OCI-LY7 (cell line): Measurements from ENCODE around the gene CFHR1. TPM values are rescaled to one million over a fixed set of nuclear protein-coding genes. Genes with fewer than 3 reads are reported as not detected.

Source experiments
- BruUV-seq: library from RNA; stranded (reverse); fragments of 400-500 nt; replicated peaks from 2 replicates; lab custom pipeline; 2021; lab: Mats Ljungman, UMichigan
- CTCF ChIA-PET: fragments of 300-600 bp; sonication (Branson Sonifier 250); formaldehyde crosslinking; loops from one replicate; lab custom pipeline; 2022; ENCODE audit warnings: antibody characterized with exemption; ENCODE audit not compliant: unreplicated experiment; lab: Charles Lee
- POLR2A ChIA-PET: fragments of 300-600 bp; sonication (Branson Sonifier 250); formaldehyde crosslinking; loops from one replicate; lab custom pipeline; 2022; ENCODE audit warnings: antibody characterized with exemption; lab: Charles Lee
- DNase-seq: peaks from one replicate; pipeline ENCODE4 v3.0.0-alpha.2; 2015; ENCODE audit warnings: low spot score
- H2AFZ ChIP-seq: fragments of 200-600 bp; sonication (generic), shearing (Covaris generic); 2 replicates; pipeline ENCODE4 v1.6.1; 2014; ENCODE audit warnings: mild to moderate bottlenecking, antibody characterized with exemption, low read length, moderate library complexity
- H3K27ac ChIP-seq: fragments of 200-600 bp; sonication (generic); 2 replicates; pipeline ENCODE4 v1.5.1; 2014; ENCODE audit warnings: mixed run types, low read depth, mild to moderate bottlenecking, moderate library complexity, low read length, inconsistent platforms; ENCODE audit not compliant: poor library complexity, severe bottlenecking
- H3K36me3 ChIP-seq: fragments of 200-600 bp; sonication (generic); 2 replicates; pipeline ENCODE4 v1.6.1; 2014; ENCODE audit warnings: mild to moderate bottlenecking, antibody characterized with exemption, low read length, moderate library complexity, mixed read lengths; ENCODE audit not compliant: insufficient read depth
- H3K4me1 ChIP-seq: fragments of 200-600 bp; sonication (generic); 2 replicates; pipeline ENCODE4 v1.5.1; 2014; ENCODE audit warnings: mild to moderate bottlenecking, low read length; ENCODE audit not compliant: insufficient read depth, poor library complexity, severe bottlenecking
- H3K4me2 ChIP-seq: fragments of 200-600 bp; sonication (generic); 2 replicates; pipeline ENCODE4 v1.6.1; 2014; ENCODE audit warnings: mild to moderate bottlenecking, low read length
- H3K4me3 ChIP-seq: fragments of 200-600 bp; sonication (generic); 2 replicates; pipeline ENCODE4 v1.5.1; 2014; ENCODE audit warnings: mild to moderate bottlenecking, low read depth, low read length; ENCODE audit not compliant: poor library complexity, severe bottlenecking
- H3K79me2 ChIP-seq: fragments of 200-600 bp; sonication (generic); 2 replicates; pipeline ENCODE4 v1.6.1; 2016; ENCODE audit warnings: low read depth, mild to moderate bottlenecking, low read length, moderate library complexity, mixed read lengths; ENCODE audit not compliant: insufficient read depth
- H3K9me2 ChIP-seq: fragments of 200-600 bp; sonication (generic); 2 replicates; pipeline ENCODE4 v1.6.1; 2016; ENCODE audit warnings: mild to moderate bottlenecking, low read length, mixed read lengths; ENCODE audit not compliant: insufficient read depth
- H3K9me3 ChIP-seq: fragments of 200-600 bp; sonication (generic); 2 replicates; pipeline ENCODE4 v1.6.1; 2014; ENCODE audit warnings: mild to moderate bottlenecking, mixed run types, low read length, mixed read lengths
- H4K20me1 ChIP-seq: fragments of 200-600 bp; sonication (generic); 2 replicates; pipeline ENCODE4 v1.6.1; 2014; ENCODE audit warnings: mild to moderate bottlenecking, antibody characterized with exemption, low read length, moderate library complexity, mixed read lengths; ENCODE audit not compliant: insufficient read depth
- EZH2phosphoT487 ChIP-seq: fragments of 200-600 bp; sonication (generic); IDR thresholded peaks from 2 replicates; pipeline ENCODE4 v1.6.1; 2018; ENCODE audit warnings: low read depth, borderline replicate concordance, mild to moderate bottlenecking, mixed run types, antibody characterized with exemption, low read length, moderate library complexity, mixed read lengths
- intact Hi-C: fragments of 100-400 bp; cut with micrococcal nuclease; formaldehyde crosslinking; loops from one replicate; pipeline ENCODE4 v1.10.0; 2022; ENCODE audit not compliant: unreplicated experiment
- total RNA-seq, 2 experiments: library from RNA; depleted of rRNA in 1 of 2; stranded (reverse); fragments of >200 nt in 1 of 2; shearing (Covaris generic) in 1 of 2; gene quantifications; 2 replicates each; pipeline ENCODE4 v1.2.3, GENCODE V29; 2014 to 2022
- TF ChIP-seq, protein P1 (sequence below): fragments of 200-600 bp; sonication (generic); conservative IDR thresholded peaks from 2 replicates; pipeline ENCODE4 v1.5.1; 2014; ENCODE audit warnings: mild to moderate bottlenecking, antibody characterized with exemption, low read length, moderate library complexity, mixed read lengths

Gene CFHR1
- total RNA-seq, 2 experiments from 2014 or later = not detected

DNA sequence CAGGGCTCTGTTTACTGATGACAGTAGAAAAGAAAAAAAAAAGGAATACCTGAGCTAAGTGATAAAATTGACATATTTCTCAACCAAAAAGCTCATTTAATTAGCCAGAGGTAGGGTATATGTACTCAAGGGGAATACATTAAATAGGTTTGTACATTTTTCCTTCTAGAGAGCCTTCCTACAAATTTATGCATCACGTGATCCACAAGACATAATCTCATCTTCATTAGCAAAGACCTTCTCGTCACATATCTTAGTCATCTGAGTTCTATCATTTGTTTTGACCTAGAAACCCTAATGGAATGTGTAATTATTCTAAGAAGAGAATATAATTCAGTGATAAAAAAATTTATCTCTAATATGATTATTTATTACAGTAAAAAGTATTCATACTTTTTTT, 37.7 kb downstream of the CFHR1 start:
- H3K9me2 ChIP-seq = no peaks in the 10 kb centered on the region
- intact Hi-C loops = no loop called here
- no TSS peak for BruUV-seq
- H3K27ac ChIP-seq = no peak overlapping the region
- H3K4me2 ChIP-seq = no peak overlapping the region
- POLR2A ChIA-PET = no interaction called here
- TF ChIP-seq EZH2phosphoT487 = no peak
- TF ChIP-seq, protein P1, sequence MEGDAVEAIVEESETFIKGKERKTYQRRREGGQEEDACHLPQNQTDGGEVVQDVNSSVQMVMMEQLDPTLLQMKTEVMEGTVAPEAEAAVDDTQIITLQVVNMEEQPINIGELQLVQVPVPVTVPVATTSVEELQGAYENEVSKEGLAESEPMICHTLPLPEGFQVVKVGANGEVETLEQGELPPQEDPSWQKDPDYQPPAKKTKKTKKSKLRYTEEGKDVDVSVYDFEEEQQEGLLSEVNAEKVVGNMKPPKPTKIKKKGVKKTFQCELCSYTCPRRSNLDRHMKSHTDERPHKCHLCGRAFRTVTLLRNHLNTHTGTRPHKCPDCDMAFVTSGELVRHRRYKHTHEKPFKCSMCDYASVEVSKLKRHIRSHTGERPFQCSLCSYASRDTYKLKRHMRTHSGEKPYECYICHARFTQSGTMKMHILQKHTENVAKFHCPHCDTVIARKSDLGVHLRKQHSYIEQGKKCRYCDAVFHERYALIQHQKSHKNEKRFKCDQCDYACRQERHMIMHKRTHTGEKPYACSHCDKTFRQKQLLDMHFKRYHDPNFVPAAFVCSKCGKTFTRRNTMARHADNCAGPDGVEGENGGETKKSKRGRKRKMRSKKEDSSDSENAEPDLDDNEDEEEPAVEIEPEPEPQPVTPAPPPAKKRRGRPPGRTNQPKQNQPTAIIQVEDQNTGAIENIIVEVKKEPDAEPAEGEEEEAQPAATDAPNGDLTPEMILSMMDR = no peak
- H3K36me3 ChIP-seq = no peaks in the 10 kb centered on the region
- no peak overlapping the region for H3K4me3 ChIP-seq
- CTCF ChIA-PET = no interaction called here
- H3K79me2 ChIP-seq = no peaks in the 10 kb centered on the region
- no peak for DNase-seq
- no peaks in the 10 kb centered on the region for H3K4me1 ChIP-seq
- no peak overlapping the region for H2AFZ ChIP-seq
- no peaks in the 10 kb centered on the region for H3K9me3 ChIP-seq
- H4K20me1 ChIP-seq = no peaks in the 10 kb centered on the region

DNA sequence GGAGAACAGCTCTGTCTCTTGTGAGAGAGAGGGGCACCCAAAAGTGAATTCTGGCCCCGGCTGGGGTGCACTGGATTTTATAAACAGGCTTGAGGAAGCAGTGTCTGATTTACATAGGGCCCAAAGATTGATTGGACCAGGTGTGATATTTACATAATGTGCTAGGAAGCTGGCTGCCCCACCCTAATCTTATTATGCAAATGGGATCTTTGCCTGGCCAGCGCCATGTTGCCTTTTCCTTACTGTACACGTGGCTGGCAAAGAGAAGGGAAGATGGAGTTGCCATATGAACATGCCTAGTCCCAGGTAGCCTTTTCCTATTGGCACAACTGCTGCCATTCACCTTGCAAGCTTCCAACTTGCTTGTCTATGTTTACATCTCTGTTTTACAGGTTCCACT, 39.3 kb downstream of the CFHR1 start:
- Histone ChIP-seq H4K20me1 (no peaks in the 10 kb centered on the region), H3K4me2 (no peak overlapping the region), H3K27ac (no peak overlapping the region), H2AFZ (no peak overlapping the region), H3K79me2 (no peaks in the 10 kb centered on the region), H3K9me2 (no peaks in the 10 kb centered on the region), H3K4me1 (no peaks in the 10 kb centered on the region), H3K9me3 (no peaks in the 10 kb centered on the region), H3K36me3 (no peaks in the 10 kb centered on the region), H3K4me3 (no peak overlapping the region)
- TF ChIP-seq, protein P1 = no peak
- TF ChIP-seq EZH2phosphoT487 = no peak
- DNase-seq = no peak
- no TSS peak for BruUV-seq
- intact Hi-C loops = no loop called here
- POLR2A ChIA-PET = no interaction called here
- CTCF ChIA-PET = no interaction called here

DNA sequence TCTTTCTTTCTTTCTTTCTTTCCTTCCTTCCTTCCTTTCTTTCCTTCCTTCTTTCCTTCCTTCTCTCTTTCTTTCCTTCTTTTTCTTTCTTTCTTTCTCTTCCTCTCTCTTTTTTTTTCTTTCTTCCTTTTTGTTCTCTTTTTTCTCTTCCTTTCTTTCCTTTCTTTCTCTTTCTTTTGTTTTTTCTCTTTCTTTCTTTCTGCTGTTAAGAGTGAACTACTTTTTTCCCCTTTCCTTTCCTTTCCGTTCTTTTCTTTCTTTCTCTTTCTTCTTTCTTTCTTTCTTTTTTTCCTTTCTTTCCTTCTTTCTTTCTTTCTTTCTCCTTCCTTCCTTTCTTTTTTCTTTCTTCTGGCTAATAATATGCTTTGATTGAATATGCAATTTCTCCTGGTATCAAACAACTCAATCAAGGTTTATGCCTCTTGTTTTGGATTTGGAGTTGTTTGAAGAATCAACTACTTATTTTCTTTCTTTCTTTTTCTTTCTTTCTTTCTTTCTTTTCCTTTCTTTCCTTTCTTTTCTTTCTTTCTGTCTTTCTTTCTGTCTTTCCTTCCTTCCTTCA, 40.9 kb downstream of the CFHR1 start:
- Histone ChIP-seq H3K4me1 (no peaks in the 10 kb centered on the region), H2AFZ (no peak overlapping the region)
- CTCF ChIA-PET = no interaction called here

More for the DNA sequence above, 40.9 kb downstream of the CFHR1 start:
- no peak for TF ChIP-seq EZH2phosphoT487
- TF ChIP-seq, protein P1 = no peak
- H4K20me1 ChIP-seq = no peaks in the 10 kb centered on the region
- POLR2A ChIA-PET = no interaction called here
- H3K4me2 ChIP-seq = no peak overlapping the region
- no peaks in the 10 kb centered on the region for H3K9me2 ChIP-seq
- DNase-seq = no peak
- H3K4me3 ChIP-seq = no peak overlapping the region
- H3K79me2 ChIP-seq = no peaks in the 10 kb centered on the region
- intact Hi-C loops = no loop called here
- no peaks in the 10 kb centered on the region for H3K36me3 ChIP-seq
- no peak overlapping the region for H3K27ac ChIP-seq
- no peaks in the 10 kb centered on the region for H3K9me3 ChIP-seq
- no TSS peak for BruUV-seq
